IPS-NIHi7 (cell line): ENCODE results near the gene NPRL2.
"Not testable (repeated sequence)": the region's sequence is repeated elsewhere in the genome, so short reads cannot be mapped to it uniquely, and the experiment has no call there.

Experiments used
- DNase-seq: peaks from one replicate; pipeline ENCODE4 v3.0.0; 2012; ENCODE audit warnings: mixed read lengths; ENCODE audit errors: extremely low spot score

The NPRL2 gene

GRCh38 chr3:50314342-50314741, 36.2 kb downstream of the NPRL2 start:
- DNase-seq = no peak

DNA sequence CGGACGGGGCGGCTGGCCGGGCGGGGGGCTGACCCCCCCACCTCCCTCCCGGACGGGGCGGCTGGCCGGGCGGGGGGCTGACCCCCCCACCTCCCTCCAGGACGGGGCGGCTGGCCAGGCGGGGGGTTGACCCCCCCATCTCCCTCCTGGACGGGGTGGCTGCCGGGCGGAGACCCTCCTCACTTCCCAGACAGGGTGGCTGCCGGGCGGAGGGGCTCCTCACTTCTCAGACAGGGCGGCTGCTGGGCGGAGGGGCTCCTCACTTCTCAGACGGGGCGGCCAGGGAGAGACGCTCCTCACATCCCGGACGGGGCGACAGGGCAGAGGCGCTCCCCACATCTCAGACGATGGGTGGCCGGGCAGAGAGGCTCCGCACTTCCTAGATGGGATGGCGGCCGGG, 38.5 kb downstream of the NPRL2 start:
- DNase-seq = not testable (repeated sequence)

- no peak for DNase-seq
Observed at GRCh38 chr3:50304601-50305000, 46.0 kb downstream of the NPRL2 start.

DNA sequence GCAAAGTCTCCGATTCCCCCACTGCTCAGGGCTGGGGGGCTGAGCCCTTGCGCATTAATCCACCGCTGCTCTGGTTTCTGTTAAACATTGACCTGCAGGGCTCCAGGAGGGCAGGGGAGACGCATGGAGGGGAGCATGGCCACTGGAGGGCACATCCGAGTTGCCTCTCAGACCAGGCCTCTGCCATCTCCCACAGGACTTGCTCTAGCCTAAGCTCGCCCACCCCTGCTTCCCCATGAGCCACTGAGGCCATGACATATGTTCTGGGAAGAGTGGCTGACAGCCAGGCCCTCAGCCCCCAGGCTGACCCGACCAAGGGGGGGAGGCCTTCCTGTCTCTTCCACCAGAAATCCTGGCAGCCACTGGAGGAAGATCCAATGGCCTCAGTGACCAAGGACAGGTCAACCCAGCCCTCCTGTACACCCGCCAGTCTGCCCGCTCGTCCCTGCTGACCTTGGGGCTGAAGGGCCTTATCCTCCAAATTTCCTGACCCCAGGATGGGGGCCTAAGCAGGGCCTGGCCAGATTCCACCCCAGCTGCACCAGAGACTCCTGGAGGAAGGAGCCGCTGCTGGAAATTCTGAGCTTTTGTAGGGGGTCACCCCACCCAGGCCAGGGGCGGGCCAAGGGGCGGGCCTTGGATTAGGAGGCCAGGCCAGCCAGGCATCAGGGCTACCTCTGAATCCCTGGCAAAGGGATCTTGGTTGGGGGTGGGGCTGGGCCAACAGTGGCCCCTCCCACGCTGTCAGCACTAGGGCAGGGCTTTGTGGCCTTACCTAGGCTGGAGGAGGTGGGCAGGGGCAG, 47.4 kb downstream of the NPRL2 start, which contains the start of gene HYAL1:
TSS of gene HYAL1 (minus strand) at position 562 of the 803 bp plus-strand sequence. CDS start 618 bp downstream, outside the sequence.
- peak; percentile 89 for DNase-seq

- DNase-seq = no peak
Observed at GRCh38 chr3:50302095-50303012, 48.2 kb downstream of the NPRL2 start.

DNA sequence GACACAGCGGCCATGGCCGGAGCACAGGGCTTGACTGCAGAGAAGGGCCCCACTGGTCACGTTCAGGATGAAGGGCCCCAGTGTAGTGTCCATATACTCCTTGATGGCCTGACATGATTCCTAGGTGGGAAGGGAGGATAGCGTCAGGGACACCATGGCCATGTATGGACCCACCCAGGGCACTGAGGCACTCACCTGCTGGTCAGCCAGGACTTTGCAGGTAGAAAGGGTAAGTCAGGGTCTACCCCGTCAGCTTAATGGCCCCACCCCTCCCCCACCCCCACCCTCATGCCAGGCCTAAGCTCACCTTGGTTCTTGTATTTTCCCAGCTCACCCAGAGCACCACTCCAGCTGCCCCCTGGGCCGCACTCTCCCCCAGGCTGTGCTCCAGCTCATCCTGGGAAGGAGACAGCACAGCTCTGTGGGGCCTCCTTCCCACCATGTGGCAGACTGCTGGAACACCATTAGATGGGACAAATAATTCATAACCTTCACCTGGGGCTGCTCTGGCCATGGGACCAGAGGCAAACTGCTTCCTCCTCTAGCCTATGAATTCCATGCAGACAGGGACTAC, 49.8 kb downstream of the NPRL2 start:
- no peak for DNase-seq

DNA sequence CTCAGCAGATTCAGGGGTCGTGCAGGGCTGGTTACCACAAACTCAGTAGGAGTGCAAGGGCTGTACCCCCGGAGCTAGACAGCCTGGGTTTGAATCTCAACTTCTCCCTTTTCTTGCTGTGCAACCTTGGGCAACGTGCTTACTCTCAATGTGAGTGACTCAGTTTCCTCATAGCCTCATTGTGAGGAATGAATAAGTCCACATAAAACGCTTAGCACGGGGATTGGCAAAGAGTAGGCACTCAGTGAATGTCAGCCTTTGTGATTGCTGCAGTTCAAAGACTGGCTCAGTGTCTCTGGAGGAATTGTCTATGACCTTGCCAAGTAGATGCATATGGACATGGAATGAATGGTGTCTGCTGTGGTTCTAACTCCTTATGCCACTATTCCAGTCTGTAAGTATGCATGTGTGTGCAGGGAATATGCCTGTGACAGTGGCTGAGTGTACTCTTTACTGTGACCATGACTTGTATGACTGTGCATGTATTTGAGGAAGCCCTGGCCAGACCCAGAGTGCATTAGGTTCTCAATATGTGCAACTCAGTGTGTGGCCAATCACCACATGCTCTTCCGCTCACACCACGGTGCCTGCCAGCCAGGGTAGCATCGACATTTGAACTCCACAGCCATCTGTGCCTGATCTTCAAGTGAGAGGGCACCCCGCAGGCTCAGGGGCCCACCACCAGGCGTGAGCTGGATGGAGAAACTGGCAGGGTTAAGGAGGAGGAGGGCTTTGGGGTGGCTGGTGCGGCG, 50.5 kb downstream of the NPRL2 start:
- DNase-seq = no peak

DNA sequence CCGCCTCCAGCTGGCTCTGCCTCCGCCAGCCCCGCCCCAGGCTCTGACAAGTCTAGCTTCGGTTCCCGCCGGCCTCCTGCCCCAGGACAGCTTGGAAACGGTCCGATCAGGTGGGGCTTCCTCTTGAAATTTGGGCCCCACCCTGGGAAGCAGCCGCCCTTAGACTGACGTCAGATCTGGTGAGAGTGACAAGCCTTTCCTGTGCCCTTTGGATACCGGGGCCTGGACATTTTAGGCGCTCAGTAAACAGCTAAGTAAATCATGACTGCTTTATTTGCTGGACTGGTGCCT, 51.0 kb downstream of the NPRL2 start:
- DNase-seq = no peak

DNA sequence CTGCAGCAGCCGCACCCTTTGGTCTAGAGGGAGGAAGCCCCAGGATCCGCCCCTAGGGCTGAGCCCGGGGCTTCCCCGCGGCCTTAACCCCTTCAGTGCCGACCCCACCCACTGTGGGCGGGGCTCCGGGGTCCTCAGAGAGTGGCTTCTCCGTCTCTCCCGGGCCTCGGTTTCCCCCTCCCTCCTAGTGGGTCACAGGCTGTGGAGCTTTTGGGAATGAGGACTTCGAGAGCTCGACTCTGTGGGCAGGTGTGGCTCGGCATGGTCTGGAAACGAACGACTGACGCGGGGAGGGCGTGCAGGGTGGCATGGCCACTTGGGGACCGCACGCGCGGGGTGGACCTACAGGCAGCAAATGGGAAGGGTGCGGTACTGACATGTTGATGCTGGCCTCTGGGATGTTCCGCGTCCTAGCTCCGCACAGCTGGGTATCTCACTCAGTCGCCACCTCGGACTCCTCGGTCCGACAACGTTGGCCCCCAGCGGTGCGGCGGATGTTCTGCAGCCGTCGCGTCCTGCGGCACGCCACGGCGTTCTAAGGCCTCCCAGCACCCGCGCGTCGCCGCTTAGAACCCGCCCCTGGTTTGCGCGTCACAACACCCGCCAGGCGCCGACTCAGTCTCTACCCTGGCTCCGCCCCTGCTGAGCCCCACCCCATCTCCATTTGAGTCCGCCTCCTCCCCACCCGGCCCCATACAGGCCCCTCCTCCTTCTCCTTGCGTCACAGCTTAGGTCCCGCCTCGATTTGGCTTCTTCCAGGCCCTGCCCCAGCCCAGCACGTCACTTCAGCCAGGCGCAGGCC, 51.5 kb downstream of the NPRL2 start, which contains the start of the genes HYAL3 and NAA80:
TSS of gene HYAL3 (minus strand) at position 570 of the 802 bp plus-strand sequence. CDS start 3,803 bp downstream, outside the sequence.
TSS of gene NAA80 (minus strand) at position 570 of the 802 bp plus-strand sequence. CDS start 1,942 bp downstream, outside the sequence.
- peak; percentile 98 for DNase-seq

- no peak for DNase-seq
Observed at GRCh38 chr3:50297896-50298725, 52.5 kb downstream of the NPRL2 start.

DNA sequence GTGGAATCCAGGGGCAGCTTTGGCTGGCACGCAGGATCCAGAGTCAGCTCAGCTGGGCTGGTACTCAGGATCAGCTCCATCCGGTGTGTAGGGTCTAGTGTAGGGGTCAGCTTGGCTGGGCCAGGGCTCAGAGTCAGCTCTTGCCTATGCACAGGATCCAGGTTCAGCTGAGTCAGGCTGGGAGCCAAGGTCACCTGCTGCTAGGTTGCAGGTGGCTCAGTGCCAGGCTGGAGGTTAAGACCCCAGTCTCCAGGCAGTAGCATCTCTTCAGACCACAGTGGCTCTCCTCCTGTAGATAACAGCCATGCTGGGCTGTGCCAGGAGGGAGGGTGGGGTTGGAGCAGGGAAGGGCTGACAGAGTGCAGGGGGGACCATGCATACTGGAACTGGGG, 53.2 kb downstream of the NPRL2 start:
- no peak for DNase-seq
